Measurements from ENCODE around the gene ADAP1. TPM values are rescaled to one million over a fixed set of nuclear protein-coding genes. Genes with fewer than 3 reads are reported as not detected.
"Not testable (repeated sequence)": the region's sequence is repeated elsewhere in the genome, so short reads cannot be mapped to it uniquely, and the experiment has no call there.

Gene ADAP1, protein sequence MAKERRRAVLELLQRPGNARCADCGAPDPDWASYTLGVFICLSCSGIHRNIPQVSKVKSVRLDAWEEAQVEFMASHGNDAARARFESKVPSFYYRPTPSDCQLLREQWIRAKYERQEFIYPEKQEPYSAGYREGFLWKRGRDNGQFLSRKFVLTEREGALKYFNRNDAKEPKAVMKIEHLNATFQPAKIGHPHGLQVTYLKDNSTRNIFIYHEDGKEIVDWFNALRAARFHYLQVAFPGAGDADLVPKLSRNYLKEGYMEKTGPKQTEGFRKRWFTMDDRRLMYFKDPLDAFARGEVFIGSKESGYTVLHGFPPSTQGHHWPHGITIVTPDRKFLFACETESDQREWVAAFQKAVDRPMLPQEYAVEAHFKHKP
- total RNA-seq: 10 to 100 TPM; 19.7 to 19.8 TPM

DNA sequence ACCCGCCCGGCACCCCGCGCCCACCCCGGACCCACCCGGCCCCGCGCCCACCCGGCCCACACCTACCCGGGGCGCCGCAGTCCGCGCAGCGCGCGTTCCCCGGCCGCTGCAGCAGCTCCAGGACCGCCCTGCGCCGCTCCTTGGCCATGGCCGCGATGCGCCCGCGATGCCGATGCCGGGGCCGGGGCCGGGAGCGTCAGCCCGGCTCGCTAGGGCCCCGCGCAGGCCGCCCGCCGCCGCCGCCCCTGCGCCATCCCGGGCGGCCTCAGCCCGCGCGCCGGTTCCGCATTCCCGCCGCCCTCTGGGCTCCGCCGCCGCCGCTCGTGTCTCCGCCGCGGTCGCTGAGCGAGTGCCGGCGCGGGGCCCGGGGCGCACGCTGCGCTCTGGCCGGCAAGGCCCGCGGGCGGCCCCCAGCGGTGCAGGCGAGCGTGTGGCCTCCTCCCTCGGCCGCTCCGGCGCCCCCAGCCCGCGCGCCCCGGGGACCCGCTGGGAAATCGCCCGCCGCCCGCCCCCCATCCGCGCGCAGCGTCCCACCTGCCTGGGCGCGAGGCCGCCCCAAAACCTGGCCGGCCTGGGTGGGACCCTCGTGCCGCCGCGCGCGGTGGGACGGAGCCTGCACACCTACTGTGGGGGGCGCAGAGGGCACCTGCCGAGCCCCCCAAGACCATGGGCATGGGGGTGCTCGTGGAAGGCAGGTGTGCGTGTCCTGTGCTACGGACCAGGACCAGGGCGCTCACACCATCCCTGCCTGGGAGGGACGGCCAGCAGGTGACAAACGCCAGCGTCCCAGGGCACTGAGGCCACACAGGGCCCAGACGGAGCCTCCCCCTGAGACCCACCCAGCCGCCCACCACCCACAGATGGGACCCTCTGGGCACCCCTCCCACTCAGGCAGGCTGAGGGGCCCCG is at the start of gene ADAP1:
TSS of gene ADAP1 (minus strand) at position 351 of the 909 bp plus-strand sequence. CDS start at position 148, 203 bp downstream.
- DNase-seq: peak in 3 of 4 donors; percentile 51 to 62 (median 52)
- H3K27ac ChIP-seq: peak within 1 kb of the TSS in 1 of 4 donors; percentile 58
- H3K9me3 ChIP-seq: no peaks in the 10 kb centered on the region
- H3K36me3 ChIP-seq (replicated peaks in 1 of 2; ENCODE audit: insufficient read depth in 1 of 2, low read depth in 2 of 2): no peaks in the 10 kb centered on the region
- peak; percentile 60 for ATAC-seq
- peaks cover 15% of the 10 kb centered on the region for H3K4me1 ChIP-seq
- intact Hi-C loops (cut with DNase I): no loop called here
- no peaks in the 10 kb centered on the region for H3K27me3 ChIP-seq
- WGBS, 2 donors: 12 to 100% methylated on average over 1 to 65 of the region's 115 CpGs
- TF ChIP-seq, protein P1, sequence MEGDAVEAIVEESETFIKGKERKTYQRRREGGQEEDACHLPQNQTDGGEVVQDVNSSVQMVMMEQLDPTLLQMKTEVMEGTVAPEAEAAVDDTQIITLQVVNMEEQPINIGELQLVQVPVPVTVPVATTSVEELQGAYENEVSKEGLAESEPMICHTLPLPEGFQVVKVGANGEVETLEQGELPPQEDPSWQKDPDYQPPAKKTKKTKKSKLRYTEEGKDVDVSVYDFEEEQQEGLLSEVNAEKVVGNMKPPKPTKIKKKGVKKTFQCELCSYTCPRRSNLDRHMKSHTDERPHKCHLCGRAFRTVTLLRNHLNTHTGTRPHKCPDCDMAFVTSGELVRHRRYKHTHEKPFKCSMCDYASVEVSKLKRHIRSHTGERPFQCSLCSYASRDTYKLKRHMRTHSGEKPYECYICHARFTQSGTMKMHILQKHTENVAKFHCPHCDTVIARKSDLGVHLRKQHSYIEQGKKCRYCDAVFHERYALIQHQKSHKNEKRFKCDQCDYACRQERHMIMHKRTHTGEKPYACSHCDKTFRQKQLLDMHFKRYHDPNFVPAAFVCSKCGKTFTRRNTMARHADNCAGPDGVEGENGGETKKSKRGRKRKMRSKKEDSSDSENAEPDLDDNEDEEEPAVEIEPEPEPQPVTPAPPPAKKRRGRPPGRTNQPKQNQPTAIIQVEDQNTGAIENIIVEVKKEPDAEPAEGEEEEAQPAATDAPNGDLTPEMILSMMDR (IDR thresholded peaks at IDR 0.05): peak in 4 of 7 experiments; percentile 5 to 54 (median 33)
- no peak for TF ChIP-seq POLR2A (IDR thresholded peaks at IDR 0.05)
- peak within 1 kb of the TSS in 1 of 2 donors; percentile 43 for H3K4me3 ChIP-seq

DNA sequence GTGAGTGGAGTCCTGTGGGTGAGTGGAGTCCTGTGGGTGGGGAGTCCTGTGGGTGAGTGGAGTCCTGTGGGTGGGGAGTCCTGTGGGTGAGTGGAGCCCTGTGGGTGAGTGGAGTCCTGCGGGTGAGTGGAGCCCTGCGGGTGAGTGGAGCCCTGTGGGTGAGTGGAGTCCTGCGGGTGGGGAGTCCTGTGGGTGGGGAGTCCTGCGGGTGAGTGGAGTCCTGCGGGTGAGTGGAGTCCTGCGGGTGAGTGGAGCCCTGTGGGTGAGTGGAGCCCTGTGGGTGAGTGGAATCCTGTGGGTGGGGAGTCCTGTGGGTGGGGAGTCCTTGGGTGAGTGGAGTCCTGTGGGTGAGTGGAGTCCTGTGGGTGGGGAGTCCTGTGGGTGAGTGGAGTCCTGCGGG is 48.0 kb upstream of the ADAP1 start:
- WGBS, 2 donors: 58 to 80% methylated on average over 4 to 5 of the region's 7 CpGs
- DNase-seq: not testable (repeated sequence)

DNA sequence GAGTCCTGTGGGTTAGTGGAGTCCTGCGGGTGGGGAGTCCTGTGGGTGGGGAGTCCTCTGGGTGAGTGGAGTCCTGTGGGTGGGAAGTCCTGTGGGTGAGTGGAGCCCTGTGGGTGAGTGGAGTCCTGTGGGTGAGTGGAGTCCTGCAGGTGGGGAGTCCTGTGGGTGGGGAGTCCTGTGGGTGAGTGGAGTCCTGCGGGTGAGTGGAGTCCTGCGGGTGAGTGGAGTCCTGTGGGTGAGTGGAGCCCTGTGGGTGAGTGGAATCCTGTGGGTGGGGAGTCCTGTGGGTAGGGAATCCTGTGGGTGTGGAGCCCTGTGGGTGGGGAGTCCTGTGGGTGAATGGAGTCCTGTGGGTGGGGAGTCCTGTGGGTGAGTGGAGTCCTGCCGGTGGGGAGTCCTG is 47.5 kb upstream of the ADAP1 start:
- H3K9me3 ChIP-seq; H3K4me1 ChIP-seq; DNase-seq; H3K4me3 ChIP-seq; H3K27ac ChIP-seq; ATAC-seq; intact Hi-C loops (cut with DNase I); H3K27me3 ChIP-seq; H3K36me3 ChIP-seq (replicated peaks in 1 of 2; ENCODE audit: insufficient read depth in 1 of 2, low read depth in 2 of 2): not testable (repeated sequence)
- 88 to 100% methylated on average over 4 of the region's 4 CpGs for WGBS, 2 donors

More for the DNA sequence above, 48.0 kb upstream of the ADAP1 start:
- H3K27me3 ChIP-seq; intact Hi-C loops (cut with DNase I); H3K4me3 ChIP-seq; H3K4me1 ChIP-seq; ATAC-seq; H3K36me3 ChIP-seq (replicated peaks in 1 of 2; ENCODE audit: insufficient read depth in 1 of 2, low read depth in 2 of 2); H3K9me3 ChIP-seq; H3K27ac ChIP-seq: not testable (repeated sequence)

DNA sequence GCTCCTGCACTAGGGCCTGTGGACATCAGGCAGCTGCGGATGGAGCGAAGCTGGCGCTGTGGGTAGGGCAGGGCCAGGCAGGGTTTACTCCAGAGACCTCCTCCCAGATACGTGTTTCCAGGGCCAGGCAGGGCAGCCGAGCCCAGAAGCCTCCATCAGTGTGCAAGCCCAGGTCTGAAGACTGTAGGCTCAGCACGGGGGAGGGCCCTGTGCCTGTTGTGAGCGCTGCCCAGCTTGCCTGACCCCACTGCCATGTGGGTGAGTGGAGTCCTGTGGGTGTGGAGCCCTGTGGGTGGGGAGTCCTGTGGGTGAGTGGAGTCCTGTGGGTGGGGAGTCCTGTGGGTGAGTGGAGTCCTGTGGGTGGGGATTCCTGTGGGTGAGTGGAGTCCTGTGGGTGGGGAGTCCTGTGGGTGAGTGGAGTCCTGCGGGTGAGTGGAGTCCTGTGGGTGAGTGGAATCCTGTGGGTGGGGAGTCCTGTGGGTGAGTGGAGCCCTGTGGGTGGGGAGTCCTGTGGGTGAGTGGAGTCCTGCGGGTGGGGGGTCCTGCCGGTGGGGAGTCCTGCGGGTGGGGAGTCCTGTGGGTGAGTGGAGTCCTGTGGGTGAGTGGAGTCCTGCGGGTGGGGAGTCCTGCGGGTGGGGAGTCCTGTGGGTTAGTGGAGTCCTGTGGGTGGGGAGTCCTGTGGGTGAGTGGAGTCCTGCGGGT is 46.7 kb upstream of the ADAP1 start:
- H3K36me3 ChIP-seq (replicated peaks in 1 of 2; ENCODE audit: insufficient read depth in 1 of 2, low read depth in 2 of 2); H3K9me3 ChIP-seq; H3K27ac ChIP-seq; intact Hi-C loops (cut with DNase I); H3K4me1 ChIP-seq; H3K4me3 ChIP-seq; H3K27me3 ChIP-seq; ATAC-seq; DNase-seq: not testable (repeated sequence)
- 71 to 92% methylated on average over 4 to 9 of the region's 14 CpGs for WGBS, 2 donors

DNA sequence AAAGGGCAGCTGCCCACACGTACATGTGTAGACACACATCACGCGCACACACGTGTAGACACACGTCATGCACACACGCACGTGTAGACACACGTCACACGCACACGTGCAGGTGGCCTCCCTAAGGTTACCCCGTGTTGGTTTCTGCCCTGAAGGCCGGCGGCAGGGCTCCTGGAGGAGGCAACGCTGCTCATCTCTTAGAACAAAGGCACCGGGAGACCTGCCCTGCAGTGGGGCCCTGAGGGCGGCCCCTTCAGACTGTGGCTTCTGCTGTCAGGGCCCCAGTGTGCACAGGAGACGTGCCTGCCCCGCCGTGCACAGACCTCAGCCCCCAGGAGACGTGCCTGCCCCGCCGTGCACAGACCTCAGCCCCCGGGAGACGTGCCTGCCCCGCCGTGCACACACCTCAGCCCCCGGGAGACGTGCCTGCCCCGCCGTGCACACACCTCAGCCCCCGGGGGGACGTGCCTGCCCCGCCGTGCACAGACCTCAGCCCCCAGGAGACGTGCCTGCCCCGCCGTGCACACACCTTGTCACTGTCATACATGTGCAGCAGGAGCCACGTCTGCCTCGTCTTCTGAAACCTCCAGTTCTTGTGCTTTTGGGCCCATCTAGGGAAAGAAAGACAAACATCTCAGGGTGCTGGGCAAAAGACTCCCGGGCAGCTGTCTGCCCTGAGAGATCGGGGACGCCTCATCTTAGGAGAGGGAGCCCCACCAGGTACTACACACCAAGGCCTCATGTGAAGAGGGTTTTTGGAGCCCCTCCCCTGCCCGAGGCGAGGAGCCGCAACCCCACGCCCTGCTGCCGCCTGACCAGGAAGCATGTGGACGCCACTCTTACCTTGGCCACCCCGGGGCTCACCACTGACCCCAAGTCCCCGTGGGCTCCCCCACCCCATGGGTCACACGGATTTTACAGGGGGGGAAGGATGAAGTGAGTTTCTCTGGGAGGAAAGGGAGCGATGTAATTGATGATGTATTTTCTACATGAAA is 45.8 kb upstream of the ADAP1 start:
- H3K36me3 ChIP-seq (replicated peaks in 1 of 2; ENCODE audit: insufficient read depth in 1 of 2, low read depth in 2 of 2): peaks cover 0 to 4% of the 10 kb centered on the region in 2 donors
- no peaks in the 10 kb centered on the region for H3K9me3 ChIP-seq
- WGBS, 2 donors: 85 to 89% methylated on average over 24 to 47 of the region's 52 CpGs
- H3K4me3 ChIP-seq: no peak overlapping the region
- intact Hi-C loops (cut with DNase I): loop anchor here (10.0 kb wide), 1 partner anchor 175 kb away; no protein-coding TSS in a partner anchor
- DNase-seq (no peak), ATAC-seq (no peak)
- no peak overlapping the region for H3K27ac ChIP-seq
- no peaks in the 10 kb centered on the region for H3K27me3 ChIP-seq
- no peaks in the 10 kb centered on the region for H3K4me1 ChIP-seq
- TF ChIP-seq POLR2A (IDR thresholded peaks at IDR 0.05): no peak
- TF ChIP-seq, protein P1 (IDR thresholded peaks at IDR 0.05): no peak
